Measurements from ENCODE around the gene NLN. TPM values are rescaled to one million over a fixed set of nuclear protein-coding genes. Genes with fewer than 3 reads are reported as not detected.
A peak's percentile ranks its signal among the peaks of the same experiment; 100 is the strongest.
"Not testable (repeated sequence)": the region's sequence is repeated elsewhere in the genome, so short reads cannot be mapped to it uniquely, and the experiment has no call there.

Gene NLN
- total RNA-seq, 1 experiment from 2014 or later = 47.8 TPM

GRCh38 chr5:65828022-65828896 lies 106.3 kb downstream of the NLN start:
- Histone ChIP-seq H3K4me3 (no peak overlapping the region), H3K9me3 (no peaks in the 10 kb centered on the region), H3K27me3 (no peaks in the 10 kb centered on the region), H3K36me3 (peaks cover 7% of the 10 kb centered on the region)
- DNase-seq = no peak

- no peak overlapping the region for H3K4me3 ChIP-seq
- no peak for DNase-seq
- peaks cover 8% of the 10 kb centered on the region for H3K36me3 ChIP-seq
- H3K27me3 ChIP-seq = no peaks in the 10 kb centered on the region
- no peaks in the 10 kb centered on the region for H3K9me3 ChIP-seq
These were observed 108.9 kb downstream of the NLN start for GRCh38 chr5:65830856-65831255.

GRCh38 chr5:65831276-65831675 lies 109.3 kb downstream of the NLN start:
- Histone ChIP-seq H3K36me3 (peaks cover 8% of the 10 kb centered on the region), H3K4me3 (no peak overlapping the region), H3K9me3 (no peaks in the 10 kb centered on the region), H3K27me3 (no peaks in the 10 kb centered on the region)
- DNase-seq = no peak

- Histone ChIP-seq H3K36me3 (peaks cover 5% of the 10 kb centered on the region), H3K9me3 (no peaks in the 10 kb centered on the region), H3K27me3 (no peaks in the 10 kb centered on the region), H3K4me3 (no peak overlapping the region)
- DNase-seq = no peak
These were observed 110.1 kb downstream of the NLN start for GRCh38 chr5:65832152-65832551.

GRCh38 chr5:65832603-65833228 lies 110.7 kb downstream of the NLN start:
- Histone ChIP-seq H3K27me3 (no peaks in the 10 kb centered on the region), H3K36me3 (peaks cover 3% of the 10 kb centered on the region; the same call in 1 of the 2 replicates), H3K9me3 (no peaks in the 10 kb centered on the region), H3K4me3 (no peak overlapping the region)
- no peak for DNase-seq

- H3K27me3 ChIP-seq = no peaks in the 10 kb centered on the region
- H3K9me3 ChIP-seq = no peaks in the 10 kb centered on the region
- H3K36me3 ChIP-seq = peaks cover 3% of the 10 kb centered on the region; the same call in 1 of the 2 replicates
- H3K4me3 ChIP-seq = no peak overlapping the region
- no peak for DNase-seq
These were observed 111.8 kb downstream of the NLN start for GRCh38 chr5:65833780-65834179.

GRCh38 chr5:65834306-65834705 lies 112.3 kb downstream of the NLN start:
- no peak overlapping the region for H3K4me3 ChIP-seq
- H3K27me3 ChIP-seq = no peaks in the 10 kb centered on the region
- no peaks in the 10 kb centered on the region for H3K9me3 ChIP-seq
- peaks cover 6% of the 10 kb centered on the region for H3K36me3 ChIP-seq
- no peak for DNase-seq

- Histone ChIP-seq H3K36me3 (peaks cover 6% of the 10 kb centered on the region), H3K9me3 (no peaks in the 10 kb centered on the region), H3K27me3 (no peaks in the 10 kb centered on the region), H3K4me3 (no peak overlapping the region)
- no peak for DNase-seq
These were observed 113.2 kb downstream of the NLN start for GRCh38 chr5:65835191-65835590.

GRCh38 chr5:65837139-65837538 lies 115.1 kb downstream of the NLN start:
- no peaks in the 10 kb centered on the region for H3K27me3 ChIP-seq
- H3K9me3 ChIP-seq = no peaks in the 10 kb centered on the region
- H3K4me3 ChIP-seq = no peak overlapping the region
- no peak for DNase-seq
- H3K36me3 ChIP-seq = peaks cover 6% of the 10 kb centered on the region

GRCh38 chr5:65839170-65839569 lies 117.2 kb downstream of the NLN start:
- not testable (repeated sequence) for H3K9me3 ChIP-seq, H3K27me3 ChIP-seq, H3K36me3 ChIP-seq, H3K4me3 ChIP-seq, DNase-seq

GRCh38 chr5:65840071-65840470 lies 118.1 kb downstream of the NLN start:
- H3K27me3 ChIP-seq = no peaks in the 10 kb centered on the region
- no peak for DNase-seq
- H3K9me3 ChIP-seq = no peaks in the 10 kb centered on the region
- no peak overlapping the region for H3K4me3 ChIP-seq
- peaks cover 3% of the 10 kb centered on the region for H3K36me3 ChIP-seq

GRCh38 chr5:65844763-65845162 lies 122.8 kb downstream of the NLN start:
- not testable (repeated sequence) for H3K27me3 ChIP-seq, H3K4me3 ChIP-seq, H3K9me3 ChIP-seq, DNase-seq, H3K36me3 ChIP-seq

- no peaks in the 10 kb centered on the region for H3K27me3 ChIP-seq
- no peak overlapping the region for H3K4me3 ChIP-seq
- H3K9me3 ChIP-seq = peaks cover 12% of the 10 kb centered on the region; the same call in 1 of the 2 replicates
- no peak for DNase-seq
- H3K36me3 ChIP-seq = no peaks in the 10 kb centered on the region
These were observed 124.1 kb downstream of the NLN start for GRCh38 chr5:65846101-65846500.

GRCh38 chr5:65847019-65847418 lies 125.0 kb downstream of the NLN start:
- H3K36me3 ChIP-seq, H3K4me3 ChIP-seq, DNase-seq, H3K27me3 ChIP-seq: not testable (repeated sequence)
- H3K9me3 ChIP-seq = peaks cover 17% of the 10 kb centered on the region; the same call in 1 of the 2 replicates

- not testable (repeated sequence) for DNase-seq, H3K36me3 ChIP-seq, H3K4me3 ChIP-seq, H3K27me3 ChIP-seq
- peaks cover 17% of the 10 kb centered on the region for H3K9me3 ChIP-seq
These were observed 127.9 kb downstream of the NLN start for GRCh38 chr5:65849918-65850317.

- H3K9me3 ChIP-seq = peaks cover 8% of the 10 kb centered on the region
- no peak for DNase-seq
- no peak overlapping the region for H3K4me3 ChIP-seq
These were observed 132.9 kb downstream of the NLN start for GRCh38 chr5:65854925-65855324.

GRCh38 chr5:65855766-65856315 lies 133.8 kb downstream of the NLN start:
- H3K9me3 ChIP-seq = peaks cover 5% of the 10 kb centered on the region
- H3K27me3 ChIP-seq = no peaks in the 10 kb centered on the region
- peak; percentile 88 for DNase-seq
- no peaks in the 10 kb centered on the region for H3K36me3 ChIP-seq
- no peak overlapping the region for H3K4me3 ChIP-seq

More at GRCh38 chr5:65854925-65855324, 132.9 kb downstream of the NLN start:
- Histone ChIP-seq H3K36me3 (no peaks in the 10 kb centered on the region), H3K27me3 (no peaks in the 10 kb centered on the region)

Measured in MG63 (cell line).